ENCODE data around the gene AMBRA1. TPM values are rescaled to one million over a fixed set of nuclear protein-coding genes. Genes with fewer than 3 reads are reported as not detected.

Gene AMBRA1
- total and polyA plus RNA-seq, 2 of the 8 experiments (the other 6 are each of a cell fraction or from before 2014, with no cell fraction given), result 14.2 to 37.4 TPM

DNA sequence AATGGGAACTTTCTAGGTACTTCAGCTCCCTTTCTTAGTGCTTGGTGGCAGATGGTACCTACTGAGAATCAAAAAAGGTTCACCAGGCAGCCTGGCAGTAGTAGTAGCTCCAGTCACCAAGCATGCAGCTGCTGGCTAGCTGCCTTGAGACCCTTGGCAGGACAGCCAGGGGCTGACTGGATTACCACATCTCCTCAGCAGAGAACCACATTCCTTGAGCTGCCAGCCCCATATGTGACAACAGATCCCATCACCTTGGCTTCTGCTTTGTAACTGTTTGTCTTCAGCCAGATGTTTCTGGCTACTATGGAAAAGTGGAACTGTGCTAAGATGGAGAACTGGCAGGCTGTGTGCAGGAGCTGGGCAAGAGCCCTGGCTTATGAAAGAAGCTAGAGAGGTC lies 162.6 kb downstream of the AMBRA1 start (continued):
- TF ChIP-seq, protein P1, sequence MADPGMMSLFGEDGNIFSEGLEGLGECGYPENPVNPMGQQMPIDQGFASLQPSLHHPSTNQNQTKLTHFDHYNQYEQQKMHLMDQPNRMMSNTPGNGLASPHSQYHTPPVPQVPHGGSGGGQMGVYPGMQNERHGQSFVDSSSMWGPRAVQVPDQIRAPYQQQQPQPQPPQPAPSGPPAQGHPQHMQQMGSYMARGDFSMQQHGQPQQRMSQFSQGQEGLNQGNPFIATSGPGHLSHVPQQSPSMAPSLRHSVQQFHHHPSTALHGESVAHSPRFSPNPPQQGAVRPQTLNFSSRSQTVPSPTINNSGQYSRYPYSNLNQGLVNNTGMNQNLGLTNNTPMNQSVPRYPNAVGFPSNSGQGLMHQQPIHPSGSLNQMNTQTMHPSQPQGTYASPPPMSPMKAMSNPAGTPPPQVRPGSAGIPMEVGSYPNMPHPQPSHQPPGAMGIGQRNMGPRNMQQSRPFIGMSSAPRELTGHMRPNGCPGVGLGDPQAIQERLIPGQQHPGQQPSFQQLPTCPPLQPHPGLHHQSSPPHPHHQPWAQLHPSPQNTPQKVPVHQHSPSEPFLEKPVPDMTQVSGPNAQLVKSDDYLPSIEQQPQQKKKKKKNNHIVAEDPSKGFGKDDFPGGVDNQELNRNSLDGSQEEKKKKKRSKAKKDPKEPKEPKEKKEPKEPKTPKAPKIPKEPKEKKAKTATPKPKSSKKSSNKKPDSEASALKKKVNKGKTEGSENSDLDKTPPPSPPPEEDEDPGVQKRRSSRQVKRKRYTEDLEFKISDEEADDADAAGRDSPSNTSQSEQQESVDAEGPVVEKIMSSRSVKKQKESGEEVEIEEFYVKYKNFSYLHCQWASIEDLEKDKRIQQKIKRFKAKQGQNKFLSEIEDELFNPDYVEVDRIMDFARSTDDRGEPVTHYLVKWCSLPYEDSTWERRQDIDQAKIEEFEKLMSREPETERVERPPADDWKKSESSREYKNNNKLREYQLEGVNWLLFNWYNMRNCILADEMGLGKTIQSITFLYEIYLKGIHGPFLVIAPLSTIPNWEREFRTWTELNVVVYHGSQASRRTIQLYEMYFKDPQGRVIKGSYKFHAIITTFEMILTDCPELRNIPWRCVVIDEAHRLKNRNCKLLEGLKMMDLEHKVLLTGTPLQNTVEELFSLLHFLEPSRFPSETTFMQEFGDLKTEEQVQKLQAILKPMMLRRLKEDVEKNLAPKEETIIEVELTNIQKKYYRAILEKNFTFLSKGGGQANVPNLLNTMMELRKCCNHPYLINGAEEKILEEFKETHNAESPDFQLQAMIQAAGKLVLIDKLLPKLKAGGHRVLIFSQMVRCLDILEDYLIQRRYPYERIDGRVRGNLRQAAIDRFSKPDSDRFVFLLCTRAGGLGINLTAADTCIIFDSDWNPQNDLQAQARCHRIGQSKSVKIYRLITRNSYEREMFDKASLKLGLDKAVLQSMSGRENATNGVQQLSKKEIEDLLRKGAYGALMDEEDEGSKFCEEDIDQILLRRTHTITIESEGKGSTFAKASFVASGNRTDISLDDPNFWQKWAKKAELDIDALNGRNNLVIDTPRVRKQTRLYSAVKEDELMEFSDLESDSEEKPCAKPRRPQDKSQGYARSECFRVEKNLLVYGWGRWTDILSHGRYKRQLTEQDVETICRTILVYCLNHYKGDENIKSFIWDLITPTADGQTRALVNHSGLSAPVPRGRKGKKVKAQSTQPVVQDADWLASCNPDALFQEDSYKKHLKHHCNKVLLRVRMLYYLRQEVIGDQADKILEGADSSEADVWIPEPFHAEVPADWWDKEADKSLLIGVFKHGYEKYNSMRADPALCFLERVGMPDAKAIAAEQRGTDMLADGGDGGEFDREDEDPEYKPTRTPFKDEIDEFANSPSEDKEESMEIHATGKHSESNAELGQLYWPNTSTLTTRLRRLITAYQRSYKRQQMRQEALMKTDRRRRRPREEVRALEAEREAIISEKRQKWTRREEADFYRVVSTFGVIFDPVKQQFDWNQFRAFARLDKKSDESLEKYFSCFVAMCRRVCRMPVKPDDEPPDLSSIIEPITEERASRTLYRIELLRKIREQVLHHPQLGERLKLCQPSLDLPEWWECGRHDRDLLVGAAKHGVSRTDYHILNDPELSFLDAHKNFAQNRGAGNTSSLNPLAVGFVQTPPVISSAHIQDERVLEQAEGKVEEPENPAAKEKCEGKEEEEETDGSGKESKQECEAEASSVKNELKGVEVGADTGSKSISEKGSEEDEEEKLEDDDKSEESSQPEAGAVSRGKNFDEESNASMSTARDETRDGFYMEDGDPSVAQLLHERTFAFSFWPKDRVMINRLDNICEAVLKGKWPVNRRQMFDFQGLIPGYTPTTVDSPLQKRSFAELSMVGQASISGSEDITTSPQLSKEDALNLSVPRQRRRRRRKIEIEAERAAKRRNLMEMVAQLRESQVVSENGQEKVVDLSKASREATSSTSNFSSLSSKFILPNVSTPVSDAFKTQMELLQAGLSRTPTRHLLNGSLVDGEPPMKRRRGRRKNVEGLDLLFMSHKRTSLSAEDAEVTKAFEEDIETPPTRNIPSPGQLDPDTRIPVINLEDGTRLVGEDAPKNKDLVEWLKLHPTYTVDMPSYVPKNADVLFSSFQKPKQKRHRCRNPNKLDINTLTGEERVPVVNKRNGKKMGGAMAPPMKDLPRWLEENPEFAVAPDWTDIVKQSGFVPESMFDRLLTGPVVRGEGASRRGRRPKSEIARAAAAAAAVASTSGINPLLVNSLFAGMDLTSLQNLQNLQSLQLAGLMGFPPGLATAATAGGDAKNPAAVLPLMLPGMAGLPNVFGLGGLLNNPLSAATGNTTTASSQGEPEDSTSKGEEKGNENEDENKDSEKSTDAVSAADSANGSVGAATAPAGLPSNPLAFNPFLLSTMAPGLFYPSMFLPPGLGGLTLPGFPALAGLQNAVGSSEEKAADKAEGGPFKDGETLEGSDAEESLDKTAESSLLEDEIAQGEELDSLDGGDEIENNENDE (IDR thresholded peaks at IDR 0.05; ENCODE audit: insufficient replicate concordance, low read length), result no peak

All from H1 (cell line).